Measurements from ENCODE around the gene CDH26. TPM values are rescaled to one million over a fixed set of nuclear protein-coding genes. Genes with fewer than 3 reads are reported as not detected.
A peak's percentile ranks its signal among the peaks of the same experiment; 100 is the strongest.

The CDH26 gene
- total RNA-seq, 1 experiment from 2014 or later: 0.64 TPM

DNA sequence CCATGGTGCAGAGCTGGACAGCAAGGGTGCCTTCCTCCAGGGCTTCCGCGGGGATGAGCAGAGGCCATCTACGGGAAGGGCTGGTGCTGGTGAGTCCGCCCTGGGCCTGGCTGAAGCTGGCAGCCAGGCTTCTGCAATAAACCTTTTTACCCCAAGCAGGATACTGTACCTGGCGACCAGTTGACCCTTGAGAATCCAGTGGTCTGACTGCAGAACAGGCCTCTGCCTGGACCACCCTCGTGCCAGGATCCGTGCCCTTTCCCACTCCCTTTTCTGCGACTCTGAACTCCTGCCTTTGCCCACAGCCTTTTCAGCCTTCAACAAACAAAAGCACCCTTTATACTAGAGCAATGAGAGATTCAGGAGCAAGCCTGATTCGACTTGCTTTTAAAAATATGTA lies 18.9 kb downstream of the CDH26 start:
- DNase-seq (ENCODE audit: low read depth): no peak

GRCh38 chr20:59983076-59983475 lies 24.9 kb downstream of the CDH26 start:
- no peak for DNase-seq (ENCODE audit: low read depth)

DNA sequence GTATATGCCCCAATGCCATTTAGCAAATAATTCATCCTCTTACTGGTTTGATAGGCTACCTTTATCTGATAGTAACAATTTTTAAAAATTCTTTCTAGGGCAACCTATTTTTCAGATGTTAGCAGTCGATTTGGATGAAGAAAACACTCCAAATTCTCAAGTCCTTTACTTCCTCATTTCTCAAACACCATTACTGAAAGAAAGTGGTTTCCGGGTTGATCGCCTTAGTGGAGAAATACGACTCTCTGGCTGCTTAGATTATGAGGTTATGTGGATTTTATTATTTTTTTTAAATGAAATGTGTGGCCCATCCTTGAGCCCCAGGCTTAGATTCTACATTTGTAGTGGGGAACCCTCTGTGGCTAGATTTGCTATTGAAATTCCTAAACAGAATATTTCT lies 26.3 kb downstream of the CDH26 start:
- no peak for DNase-seq (ENCODE audit: low read depth)

DNA sequence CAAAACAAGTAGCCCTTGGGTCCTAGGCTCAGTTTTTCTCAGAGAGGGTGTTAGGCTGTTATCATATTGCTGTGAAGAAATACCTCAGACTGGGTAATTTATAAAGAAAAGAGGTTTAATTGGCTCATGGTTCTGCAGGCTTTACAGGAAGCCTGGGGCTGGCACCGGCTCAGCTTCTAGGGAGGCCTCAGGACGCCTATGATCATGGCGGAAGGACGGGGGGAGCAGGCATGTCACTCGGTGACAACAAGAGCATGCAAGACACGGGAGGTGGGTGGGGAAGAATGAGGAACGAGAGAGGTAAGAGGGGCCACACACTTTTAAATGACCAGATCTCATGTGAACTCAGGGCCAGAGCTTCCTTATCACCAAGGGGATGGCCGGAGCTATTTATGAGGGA lies 26.9 kb downstream of the CDH26 start:
- DNase-seq (ENCODE audit: low read depth): no peak

DNA sequence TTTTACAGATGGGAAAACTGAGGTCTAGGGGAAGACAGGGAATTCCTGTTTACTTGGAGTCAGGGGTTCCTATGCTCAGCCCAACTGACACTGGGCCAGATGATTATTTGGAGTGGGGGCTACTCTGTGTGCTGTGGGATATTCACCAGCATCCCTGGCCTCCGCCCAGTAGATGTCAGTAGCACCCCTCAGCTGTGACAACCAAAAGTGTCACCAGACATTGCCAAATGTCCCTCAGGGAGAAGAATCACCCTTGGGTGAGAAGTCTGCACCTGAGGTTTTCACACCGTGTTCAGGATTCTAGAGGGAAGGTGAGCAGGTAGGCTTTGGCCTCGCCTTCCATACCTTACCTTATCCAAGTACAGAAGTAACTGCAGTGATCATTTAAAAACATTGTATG lies 27.6 kb downstream of the CDH26 start:
- no peak for DNase-seq (ENCODE audit: low read depth)

DNA sequence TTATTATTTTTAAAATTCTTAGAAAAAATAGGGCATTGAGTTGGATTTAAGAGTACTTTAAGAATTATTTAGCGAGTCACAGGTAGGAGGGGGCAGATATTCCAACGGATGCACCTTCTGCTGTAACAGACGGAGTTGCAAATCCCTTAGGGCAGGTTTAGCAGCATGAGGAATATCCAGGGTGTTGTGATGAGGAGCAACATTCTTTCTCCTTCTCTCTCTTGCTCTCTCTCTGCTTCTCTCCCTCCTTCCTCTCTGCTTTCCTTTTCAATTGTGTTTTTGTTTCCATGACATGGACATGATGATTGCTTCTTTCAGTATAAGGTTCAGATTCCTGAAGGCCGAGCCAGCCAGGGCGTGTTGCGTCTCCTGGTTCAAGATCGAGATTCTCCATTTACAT lies 28.9 kb downstream of the CDH26 start:
- DNase-seq (ENCODE audit: low read depth): no peak

DNA sequence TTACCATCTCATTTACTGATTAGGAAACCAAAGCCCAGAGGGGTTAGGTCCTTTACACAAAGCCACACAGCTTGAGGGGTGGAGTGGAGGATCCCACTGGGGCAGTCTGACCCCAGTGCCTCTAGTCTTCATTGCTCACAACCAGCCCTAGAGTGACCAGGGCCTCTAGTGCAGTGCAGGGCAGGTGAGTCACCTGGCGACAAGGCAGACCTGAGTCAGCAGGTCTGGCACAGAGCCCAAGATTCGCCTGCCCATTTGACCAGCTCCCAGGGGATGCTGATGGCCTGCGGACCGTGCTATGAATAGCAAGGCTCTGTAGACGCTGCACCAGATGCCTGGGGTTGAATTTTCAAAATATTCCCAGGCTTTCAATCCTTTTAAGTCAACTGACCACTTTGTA lies 29.9 kb downstream of the CDH26 start:
- peak; percentile 52 for DNase-seq (ENCODE audit: low read depth)

DNA sequence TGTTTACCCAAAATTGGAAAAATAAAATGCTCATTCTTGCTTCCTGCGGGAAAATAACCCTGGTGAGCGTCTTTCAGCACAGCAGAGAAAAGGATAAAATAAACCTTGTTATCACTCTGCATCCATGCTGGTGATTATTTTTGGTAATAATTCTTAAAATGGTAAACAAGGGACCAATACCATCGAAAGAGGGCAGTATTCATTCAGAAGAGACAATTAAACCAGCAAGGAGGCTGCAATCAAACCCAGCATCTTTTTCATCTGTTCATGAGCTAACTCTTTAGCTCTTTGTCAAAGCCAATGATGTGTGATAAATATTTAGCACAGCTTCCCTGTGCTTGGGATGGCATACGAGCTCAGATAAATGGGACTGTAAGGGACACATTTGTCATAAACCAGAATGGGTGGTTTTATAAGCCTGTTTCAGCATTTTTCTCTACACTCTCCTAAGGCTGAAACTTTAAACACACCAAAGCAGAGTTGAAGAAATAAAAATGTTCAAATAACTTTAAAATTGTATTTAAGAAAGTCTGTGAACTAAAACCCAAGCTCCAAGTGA lies 34.4 kb downstream of the CDH26 start:
- DNase-seq (ENCODE audit: low read depth): no peak

DNA sequence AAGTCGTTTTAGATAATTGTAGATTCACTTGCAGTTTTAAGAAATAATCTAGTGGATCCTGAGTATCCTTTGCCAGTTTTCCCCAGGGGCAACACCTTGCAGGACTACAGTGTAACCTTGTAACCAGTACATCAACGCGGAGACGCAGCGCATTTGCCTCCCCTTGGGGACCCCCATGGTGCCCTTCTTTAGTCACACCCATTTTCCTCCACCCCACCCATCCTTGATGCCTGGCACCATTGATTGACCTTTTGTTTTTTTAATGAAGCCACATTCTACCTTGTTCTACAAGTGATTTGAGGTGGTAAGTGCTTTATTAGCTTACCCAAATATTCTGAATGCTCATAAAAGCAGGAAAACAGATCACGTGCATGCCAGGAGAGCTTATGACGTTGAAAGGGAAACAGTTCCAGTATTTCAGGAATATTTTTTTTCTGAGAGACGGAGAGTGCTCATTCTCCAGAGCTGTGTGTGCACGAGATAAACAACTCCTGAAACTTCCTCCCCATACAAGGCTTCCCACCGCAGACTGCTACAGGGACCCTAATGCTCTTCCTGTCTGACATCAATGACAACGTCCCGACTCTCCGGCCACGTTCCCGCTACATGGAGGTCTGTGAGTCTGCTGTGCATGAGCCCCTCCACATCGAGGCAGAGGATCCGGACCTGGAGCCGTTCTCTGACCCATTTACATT lies 35.7 kb downstream of the CDH26 start:
- DNase-seq (ENCODE audit: low read depth): no peak

- DNase-seq (ENCODE audit: low read depth): peak; percentile 64
These were observed 36.5 kb downstream of the CDH26 start for GRCh38 chr20:59994697-59995122.

DNA sequence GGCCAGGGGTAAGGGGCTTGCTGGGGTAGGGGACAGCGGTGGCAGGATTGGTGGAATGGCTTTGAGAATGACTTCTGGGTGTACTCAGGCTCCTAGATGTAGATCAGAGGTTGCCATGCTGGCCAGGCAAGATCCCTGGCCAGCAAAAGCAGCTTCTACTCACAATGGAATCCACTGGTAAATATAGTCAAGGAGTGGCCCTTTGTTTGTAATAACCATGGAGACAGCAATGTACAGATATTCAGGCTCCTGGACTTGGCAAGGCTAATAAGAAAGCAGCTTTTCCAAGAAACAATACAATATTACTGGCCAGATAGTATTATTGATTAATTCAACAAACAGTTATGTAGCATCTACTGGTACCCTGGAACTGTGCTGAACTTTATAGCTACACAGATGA lies 37.9 kb downstream of the CDH26 start:
- DNase-seq (ENCODE audit: low read depth): no peak

DNA sequence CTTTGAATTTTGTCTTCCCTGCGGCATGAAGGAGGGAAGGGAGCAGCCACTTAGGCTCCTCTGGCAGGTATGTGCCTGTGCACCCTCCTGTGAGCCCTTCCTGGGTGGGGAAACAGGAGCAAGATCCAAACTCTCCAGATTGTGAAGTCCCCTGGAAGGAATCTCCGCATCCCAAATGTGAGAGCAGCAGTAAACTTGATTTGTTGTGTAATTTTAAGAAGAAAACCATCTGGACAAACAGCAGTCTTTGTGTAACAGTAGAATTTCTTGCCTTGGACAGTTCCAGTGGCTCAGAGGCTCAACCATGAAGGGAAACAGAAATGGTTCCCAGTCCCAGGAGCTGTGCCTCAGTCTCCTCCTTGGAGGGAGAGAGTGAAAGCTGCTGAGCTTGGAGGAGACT lies 39.7 kb downstream of the CDH26 start:
- DNase-seq (ENCODE audit: low read depth): no peak

DNA sequence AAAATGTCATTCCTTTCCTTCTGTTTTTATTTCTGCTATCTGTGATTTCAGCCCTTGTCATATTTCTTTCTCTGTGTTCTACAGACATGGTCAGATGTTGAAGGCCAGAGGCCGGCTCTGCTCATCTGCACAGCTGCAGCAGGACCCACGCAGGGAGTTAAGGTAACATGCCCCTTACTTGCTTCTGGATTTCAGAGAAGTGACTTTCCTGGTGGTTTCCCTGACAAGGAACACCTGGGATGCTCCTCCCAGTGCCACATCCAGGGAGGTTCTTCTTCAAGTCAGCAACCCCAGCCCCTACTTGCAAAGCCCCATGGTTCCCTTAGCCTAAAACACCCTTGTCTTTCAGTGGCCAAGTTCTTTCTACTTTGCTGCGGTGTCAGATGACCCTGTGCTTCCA lies 41.3 kb downstream of the CDH26 start:
- DNase-seq (ENCODE audit: low read depth): no peak

DNA sequence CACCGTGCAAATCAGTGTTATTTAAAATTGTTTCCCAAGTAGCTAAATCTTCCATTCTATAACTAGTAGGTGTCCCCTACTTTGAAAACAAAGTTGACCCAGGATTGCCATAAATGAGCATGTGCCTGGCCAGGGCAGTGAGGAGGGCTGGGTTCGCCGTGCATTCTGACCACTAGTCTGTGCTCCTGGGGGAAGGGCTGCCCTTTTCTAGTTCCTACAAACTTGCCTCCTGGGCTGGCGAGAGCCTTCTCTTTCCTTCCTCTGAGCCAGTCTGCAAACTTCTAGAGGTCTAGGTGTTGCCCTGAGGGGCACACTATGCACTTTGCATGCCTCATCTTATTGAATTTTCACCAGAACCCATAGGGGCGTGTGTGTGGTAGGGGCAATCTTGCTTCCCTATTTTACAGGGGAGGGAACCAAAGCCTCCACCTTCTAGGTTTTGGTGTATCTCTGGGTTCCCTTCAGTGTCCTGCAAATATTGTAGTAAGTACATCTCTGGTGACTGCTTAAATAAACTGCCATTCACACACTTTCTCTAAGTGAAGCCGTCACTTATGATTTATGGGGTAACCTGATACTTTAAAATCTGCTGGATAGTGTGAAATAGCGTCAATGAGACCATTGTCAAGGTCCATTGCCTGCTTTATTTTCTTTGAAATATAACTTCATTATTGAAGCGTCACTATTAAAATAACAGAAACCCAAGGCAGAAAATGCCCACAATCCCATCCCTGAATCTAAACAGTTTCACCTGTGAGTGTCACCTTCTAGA lies 42.2 kb downstream of the CDH26 start:
- DNase-seq (ENCODE audit: low read depth): no peak

DNA sequence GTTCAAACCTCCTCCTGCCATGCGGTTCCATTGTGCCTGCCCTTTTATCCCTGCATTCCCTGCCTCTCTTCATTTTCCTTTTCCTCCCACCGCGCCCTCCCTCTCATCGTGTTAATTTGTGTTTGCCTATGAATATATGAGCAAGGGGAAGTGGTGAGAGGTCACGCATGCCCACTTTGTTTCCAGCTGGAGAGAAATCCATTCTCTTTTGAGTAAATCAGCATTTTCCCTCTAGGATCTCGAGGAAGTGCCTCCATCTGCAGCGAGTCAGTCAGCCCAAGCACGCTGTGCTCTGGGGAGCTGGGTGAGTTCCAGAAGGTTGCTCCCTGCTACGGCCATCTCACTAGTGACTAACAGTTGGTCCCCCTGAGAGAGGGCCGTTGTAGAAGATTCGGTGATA lies 42.9 kb downstream of the CDH26 start:
- no peak for DNase-seq (ENCODE audit: low read depth)

DNA sequence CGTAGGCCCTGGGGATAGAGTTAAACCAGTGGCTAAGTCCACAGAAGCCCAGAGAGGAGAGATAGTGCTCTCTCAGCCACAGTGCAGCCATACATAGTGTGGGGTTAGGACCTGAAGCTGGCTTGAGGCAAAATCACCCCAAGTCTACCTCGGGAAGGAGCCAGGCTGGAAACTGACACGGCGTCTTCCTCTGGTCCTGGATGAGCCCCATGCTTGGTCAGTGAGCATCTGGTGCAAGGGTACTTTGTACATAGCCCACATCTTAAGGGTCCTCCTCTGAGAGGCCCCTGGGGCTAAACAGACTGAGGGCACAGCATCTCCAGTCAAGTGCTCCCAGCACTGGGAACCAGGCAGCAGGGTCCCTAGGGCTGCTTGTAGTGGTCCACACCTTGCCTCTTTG lies 45.6 kb downstream of the CDH26 start:
- no peak for DNase-seq (ENCODE audit: low read depth)

DNA sequence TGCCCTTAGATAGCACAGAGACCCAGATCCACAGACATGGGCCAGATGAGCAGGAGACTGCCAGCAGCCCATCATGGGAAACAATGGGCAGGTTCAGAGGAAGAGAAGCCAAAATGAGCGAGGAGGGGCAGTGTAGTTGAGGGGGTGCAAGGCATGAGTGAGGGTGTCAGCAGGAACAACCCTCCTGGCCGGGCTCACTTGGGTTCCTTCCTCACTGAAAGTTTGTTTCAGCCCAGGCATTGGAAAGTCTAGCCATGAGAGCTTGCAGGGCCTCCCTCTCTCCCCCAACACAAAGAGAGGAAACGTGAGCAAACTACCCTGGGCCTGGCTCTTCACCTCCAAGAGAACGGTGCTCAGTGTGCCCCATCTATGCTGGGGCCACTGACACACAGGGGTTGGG lies 48.0 kb downstream of the CDH26 start:
- DNase-seq (ENCODE audit: low read depth): no peak

- DNase-seq (ENCODE audit: low read depth): no peak
These were observed 49.2 kb downstream of the CDH26 start for GRCh38 chr20:60007464-60007863.

- no peak for DNase-seq (ENCODE audit: low read depth)
These were observed 50.0 kb downstream of the CDH26 start for GRCh38 chr20:60008130-60008808.

DNA sequence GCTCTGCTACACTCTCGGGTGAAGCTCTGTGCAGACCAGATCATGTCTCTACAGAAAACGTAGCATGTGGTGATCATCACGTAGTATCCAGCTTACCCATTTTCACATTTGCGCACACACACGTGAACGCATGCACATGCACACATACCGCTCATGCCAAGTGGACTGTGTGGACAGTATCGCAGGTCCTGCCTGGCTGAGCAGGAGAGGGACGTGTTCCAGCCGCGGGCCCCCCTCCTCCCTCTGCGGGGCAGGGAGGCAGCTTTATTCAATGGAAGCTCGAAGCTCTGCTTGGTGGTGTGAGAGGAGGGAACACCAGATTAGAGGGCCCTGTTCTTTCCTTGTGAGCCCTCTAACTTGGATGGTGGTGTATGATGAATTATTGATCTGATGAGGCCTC lies 51.1 kb downstream of the CDH26 start:
- DNase-seq (ENCODE audit: low read depth): no peak

- no peak for DNase-seq (ENCODE audit: low read depth)
These were observed 51.8 kb downstream of the CDH26 start for GRCh38 chr20:60009826-60010616.
